ENCODE results near the gene HLA-DMB.
"Not testable (repeated sequence)": the region's sequence is repeated elsewhere in the genome, so short reads cannot be mapped to it uniquely, and the experiment has no call there.

The HLA-DMB gene

DNA sequence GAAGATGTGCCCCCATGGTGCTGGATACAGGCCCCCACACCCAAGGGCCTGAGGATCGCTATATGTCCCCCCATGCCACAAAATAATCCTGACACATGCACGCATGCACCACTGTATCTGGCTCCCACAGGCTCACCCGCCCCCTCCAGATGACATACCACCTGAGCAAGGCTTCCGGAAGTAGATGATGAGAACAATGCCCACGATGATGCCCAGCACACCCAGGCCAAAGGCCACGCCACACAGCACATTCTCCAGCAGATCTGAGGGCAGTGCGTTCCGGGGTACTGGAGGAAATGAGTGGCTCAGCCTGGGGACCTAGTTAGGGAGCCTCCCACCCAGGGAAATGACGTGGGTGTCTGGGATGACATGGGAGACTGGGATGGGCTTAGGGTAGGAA, 8.3 kb upstream of the HLA-DMB start:
- no peak for DNase-seq

DNA sequence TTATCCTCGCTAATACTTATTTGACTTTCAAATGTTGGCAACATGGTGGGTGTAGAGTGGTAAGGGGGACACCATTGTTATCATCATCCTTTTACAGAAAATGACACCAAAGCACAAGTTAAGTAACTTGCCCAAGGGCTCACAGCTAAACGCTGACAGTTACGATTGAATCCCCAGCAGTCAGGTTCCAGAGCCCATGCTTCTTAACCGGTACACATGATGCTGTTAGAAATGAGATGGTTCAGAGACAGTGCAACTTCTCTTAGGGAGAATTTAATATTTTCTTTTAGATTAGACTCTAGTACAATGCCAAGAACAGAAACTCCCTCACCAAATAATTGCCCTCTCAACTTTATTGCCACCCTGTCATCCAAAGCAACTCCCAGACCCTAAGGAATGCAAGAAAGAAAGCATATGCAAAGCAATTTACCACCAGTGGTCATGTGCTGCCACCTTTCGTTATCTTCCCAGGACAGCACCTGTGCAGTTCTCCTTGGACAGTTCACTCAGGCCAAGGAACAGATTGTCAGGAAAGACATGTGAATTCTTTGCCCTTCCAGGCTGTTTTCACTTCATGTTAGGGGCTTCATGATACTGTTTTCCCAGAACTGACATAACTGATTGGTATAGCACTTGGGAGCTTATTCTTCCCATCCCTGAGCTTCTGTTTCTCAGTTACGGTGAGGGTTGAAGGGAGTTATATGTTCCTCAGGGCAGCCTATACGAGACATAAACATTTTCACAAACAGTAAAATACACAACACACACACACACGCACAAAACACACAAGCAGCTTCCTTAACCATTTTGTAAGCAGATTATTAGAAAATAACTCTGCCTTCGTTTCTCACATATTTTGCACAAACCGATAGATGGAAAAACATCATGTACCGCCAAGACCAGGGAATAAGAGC, 7.0 kb upstream of the HLA-DMB start:
- peak; percentile 5 to 33 for DNase-seq

DNA sequence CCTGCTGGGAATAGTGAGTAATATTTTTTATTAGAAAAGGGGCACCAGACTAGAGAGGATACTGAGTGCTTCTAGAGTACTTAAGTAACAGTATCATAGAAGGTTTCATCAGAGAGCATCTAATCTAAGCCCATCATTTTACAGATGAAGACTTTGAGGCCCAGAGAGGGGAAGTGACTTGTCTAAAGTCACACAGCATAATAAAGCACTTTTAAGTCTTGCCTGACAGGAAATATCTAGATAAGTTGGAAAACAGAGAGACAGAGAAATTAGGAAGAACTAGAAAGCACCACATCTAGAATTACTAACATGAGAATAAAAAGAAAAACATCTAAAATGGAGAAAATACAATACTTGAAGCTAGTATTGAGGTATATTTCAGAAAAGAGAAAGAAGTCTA, 6.1 kb upstream of the HLA-DMB start:
- DNase-seq, result no peak

DNA sequence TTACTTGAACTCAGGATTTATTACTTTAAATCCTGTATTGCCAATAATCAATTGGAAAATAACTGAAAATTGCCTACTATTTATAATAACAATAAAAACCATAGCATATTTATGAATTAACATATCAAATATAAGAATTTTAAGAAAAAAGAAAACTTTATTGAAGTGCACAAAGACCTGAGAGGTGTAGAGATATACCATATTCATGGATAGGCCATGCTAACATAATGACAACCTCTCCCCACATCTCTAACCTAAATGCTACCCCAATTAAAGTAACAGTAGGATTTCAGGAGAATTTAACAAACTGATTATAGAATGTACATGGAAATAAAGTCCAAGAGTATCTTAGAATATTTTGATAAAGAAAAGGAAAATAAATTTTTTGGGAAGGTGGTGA, 5.1 kb upstream of the HLA-DMB start:
- no peak for DNase-seq

DNA sequence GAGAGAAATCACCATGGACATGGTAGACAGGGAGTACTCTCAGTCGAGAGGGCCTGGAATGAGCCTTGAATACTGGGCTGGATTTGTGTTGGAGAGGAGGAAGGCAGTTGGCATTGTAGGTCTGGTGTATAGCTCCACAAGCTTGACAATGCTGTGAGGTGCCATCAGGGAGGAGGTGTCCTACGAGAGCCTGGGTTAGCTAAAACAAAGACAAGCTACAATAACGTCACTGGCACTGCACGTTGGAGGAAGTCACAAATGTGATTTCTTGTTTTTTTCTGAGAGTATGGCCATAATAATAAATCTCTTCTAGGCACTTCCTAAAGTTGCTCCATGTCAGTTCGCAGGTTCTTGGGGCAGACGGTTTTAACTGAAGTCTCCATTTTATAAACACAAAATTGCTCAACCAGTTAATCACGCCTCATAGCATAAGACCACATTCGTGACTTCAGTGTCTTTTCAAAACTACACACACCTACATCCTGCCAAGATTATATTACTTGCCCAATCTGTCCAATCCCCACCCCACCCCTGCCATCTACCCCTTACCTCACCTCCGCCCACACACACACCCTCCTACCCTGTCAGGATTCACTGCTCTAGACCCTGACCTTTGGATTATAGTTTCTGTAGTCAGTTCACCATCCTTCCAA, 4.4 kb upstream of the HLA-DMB start:
- no peak for DNase-seq

DNA sequence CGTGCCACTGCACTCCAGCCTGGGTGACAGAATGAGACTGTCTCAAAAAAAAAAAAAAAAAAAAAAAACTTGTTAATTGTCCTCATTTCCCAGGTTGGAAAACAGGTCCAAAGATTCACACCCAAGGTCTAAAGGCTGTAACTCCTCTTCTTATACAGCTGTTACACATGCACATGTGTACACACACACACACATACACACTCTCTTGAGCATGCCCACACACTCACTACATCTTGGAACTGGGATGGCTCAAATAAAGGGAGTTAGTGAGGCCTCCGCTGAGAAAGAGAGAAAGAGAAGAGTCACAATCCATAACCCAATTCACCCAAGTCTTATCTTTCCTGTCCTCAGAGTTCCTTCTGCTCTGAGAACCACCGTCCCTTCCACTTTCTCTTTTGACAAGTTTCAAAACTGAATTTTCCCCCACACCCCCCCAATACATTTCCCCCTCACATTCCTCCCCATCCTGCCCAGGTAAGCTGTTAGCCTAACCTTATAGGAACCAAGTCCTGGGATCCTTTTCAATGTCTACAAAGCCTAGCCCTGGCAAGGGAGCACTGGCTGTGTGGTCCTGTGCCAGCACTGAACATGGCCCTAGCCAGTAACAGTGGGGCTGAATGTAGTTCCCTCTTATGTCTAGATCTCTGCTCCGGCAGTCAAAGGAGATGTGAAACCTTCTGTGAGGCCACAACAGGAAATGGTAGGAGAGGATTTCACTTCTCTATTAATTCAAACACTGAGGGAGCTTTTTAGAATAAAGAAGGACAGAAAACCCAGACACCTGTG, 3.2 kb upstream of the HLA-DMB start:
- DNase-seq, result no peak

DNA sequence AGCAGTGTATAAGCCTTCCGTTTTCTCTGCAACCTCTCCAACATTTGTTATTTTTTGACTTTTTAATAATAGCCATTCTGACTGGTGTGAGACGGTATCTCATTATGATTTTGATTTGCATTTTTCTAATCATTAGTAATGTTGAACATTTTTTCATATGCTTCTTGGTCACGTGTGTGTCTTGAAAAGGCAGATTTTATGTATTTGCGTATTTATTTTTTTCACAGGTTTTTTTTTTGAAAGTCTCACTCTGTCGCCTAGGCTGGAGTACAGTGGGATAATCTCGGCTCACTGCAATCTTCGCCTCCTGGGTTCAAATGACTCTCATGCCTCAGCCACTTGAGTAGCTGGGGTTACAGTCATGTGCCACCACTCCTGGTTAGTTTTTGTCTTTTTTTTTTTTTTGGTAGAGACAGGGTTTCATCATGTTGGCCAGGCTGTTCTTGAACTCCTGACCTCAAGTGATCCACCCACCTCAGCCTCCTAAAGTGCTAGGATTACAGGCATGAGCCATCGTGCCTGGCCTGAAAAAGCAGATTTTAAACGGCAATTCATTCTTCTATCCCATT, 1.8 kb upstream of the HLA-DMB start:
- not testable (repeated sequence) for DNase-seq

DNA sequence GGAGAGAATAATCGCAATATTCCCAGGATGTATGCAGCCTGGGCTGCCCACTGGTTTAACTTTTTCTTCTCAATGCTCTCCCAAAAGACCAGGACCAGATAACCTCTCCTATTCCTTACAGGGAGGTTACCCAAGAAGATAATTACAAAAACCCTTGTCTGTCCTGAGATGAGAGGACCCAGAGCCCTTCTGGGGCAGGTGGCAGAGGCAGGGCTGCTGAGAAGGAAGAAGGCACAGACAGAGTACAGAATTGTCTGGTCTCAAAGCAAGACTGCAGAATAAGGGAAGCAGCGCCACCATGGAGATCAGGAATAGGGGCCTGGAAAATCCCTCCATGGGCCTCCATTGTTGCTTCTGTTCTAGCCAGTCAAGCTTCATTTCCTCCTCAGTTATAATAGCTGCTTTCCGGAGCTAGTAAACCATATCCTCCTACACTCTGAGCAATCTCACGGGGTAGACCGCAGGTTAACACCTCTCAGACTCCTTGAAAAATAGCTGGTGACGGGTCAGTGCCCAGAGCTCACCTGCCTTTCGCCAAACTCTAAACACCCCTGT, 463 bp upstream of the HLA-DMB start:
- DNase-seq, result no peak

DNA sequence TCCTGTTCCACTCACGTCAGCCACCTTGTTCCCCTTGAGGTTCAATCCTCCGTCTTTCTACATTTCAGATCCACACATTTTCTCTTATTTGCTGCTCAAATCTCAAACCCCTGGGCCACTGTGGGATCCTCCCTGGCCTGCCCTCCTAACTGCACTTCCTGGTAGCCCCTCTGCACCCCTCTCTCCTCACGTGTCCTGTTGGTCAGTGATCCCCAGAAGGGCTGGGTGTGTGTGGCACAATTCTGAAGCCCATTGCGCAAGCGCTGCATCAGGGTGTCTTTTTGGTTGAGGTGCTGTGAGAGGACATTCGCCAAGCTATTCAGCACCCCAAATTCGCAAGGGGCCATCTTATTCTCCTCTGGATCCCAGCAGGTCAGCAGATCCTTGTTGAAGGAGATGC, 2.3 kb downstream of the HLA-DMB start:
- DNase-seq, result no peak

DNA sequence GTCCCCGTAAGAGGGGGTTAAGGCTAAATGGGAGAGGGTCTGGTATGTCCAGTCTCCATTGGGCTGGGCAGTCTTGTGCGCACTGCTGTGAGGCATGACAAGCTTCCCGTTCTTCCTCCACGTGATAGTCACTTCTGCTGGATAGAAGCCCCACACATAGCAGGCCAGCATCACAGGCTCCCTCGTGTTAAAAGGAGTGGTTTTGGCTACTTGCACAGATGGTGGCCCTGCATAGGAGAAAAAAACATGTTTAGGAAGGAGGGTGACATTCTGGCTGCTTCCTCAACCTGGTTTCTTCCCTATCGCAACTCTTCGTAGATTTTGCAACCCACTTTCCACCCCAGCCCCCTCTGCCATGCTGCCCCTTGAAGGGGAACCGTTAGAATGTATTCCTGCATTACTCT, 3.6 kb downstream of the HLA-DMB start:
- DNase-seq, result no peak

DNA sequence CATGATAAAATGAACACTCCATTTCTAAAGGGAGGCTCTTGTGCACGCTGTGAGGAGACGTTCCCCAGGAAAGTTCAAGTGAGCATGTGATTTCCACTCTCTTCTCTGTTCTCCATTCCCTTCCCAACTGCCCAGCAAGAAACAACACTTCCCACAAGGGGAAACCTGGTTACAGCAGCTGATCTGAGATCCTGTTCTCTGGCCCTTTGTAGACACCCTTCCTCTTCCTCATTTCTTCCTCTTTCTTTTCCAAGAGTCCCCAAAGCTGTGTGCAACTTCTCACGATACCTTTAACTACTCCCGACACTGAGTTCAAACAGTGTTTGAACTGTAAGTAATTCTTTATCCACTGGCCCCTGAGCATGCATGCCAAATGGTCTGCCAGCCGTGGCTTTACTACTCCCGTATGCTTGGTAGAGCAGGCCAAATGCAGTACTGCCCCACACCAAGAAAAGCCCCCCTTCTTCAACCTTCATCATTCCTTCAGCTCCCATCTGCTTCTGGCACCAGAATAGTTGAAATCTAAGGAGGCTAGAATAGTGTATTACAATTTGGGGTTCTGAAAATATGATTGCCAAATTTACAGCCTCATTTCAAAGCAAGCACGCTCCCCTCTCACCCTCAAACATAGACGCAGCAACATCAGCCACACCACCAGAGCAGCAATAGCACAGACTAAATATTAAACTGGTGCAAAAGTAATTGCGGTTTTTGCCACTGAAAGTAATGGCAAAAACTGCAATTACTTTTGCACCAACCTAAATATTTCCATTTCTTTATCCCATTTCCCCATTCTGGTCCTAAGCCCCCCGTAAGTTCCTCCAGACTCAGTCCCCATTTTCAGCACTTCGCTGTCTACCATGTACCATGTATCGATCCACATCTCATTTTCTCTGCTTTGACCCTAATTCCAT, 4.3 kb downstream of the HLA-DMB start:
- no peak for DNase-seq

DNA sequence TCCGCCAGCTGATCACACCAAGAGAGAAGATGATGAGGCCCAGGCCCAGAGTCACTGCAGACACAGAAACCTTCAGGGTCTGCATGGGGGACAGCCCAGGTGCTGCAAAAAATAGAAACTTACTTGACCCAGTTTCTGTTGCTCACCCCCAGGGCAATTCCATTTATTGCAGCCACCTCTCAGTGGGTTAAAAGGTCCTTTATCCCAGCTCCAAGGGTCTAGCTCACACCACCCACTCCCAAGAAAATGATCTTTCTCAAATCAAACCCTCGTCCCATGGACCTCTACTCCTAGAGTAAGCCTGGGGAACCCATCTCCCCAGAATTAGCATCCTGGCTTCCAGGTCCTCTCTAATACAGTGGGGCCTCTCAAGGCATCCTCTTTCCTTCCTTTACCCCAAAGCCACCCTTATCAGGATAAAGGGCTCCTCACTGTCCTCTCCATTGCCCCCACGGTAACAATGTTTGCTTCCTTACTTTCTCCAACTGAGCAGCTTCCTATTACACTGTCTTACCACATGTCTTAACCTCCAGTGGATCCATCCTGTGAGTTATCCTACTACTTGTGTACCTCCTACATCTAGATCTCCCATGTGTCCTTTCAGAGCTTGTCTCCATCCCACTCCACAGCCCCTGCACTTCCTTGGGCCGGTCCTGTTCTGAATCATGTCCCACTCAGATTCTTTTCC, 5.1 kb downstream of the HLA-DMB start:
- no peak for DNase-seq

DNA sequence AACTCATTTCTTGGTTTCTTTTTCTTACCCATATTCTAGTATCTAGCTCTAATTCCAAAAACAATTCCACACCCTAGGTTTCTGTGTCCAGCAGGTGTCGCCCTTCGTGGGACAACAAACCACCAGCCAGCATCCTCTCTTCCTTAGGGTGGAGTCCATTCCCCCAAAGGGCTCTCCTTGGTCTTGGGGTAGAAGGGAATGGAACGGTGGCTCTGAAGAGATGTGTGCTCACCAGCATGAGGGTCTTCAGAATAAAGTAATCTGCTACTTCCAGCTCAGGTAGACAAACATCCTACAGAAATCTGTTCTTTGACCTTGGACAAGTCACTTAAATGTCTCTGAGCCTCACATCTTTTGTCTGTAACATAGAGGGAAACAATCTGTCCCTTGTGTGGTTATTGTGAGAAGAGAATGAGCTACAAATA, 7.2 kb downstream of the HLA-DMB start:
- peak; percentile 73 for DNase-seq

DNA sequence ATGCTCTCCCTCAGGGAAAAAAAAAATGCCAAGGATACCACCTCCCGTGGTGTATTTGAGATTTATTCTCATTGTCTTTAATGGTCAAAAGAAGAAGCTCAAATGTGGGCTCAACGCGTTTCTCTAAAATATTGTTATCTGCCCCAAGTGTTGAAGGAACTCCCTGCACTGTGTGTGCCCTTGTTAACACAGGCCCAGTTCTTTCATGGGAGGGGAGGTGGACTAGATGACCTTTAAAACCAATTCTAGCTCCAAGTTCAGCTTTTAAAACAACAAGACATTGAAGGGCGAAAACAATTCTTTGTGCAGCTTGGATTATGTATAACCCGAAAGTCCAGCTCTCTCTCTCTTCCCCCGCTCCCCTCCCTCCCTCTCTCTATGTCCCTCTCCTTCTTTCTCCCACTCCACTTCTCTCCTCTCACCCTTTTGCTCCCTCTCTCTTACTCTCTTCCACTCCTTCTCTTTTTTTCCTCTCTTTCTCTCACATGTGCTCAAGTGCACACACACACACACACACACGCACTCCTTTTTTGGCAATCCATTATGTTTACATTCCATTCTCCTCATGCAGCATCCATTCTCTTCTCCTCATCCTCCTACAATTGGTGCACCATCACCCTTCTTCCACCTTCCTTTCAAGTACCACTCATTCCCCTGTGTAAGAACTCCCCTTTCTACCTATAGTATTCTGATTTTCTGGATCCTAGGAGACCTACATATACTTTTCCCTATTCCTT, 8.5 kb downstream of the HLA-DMB start:
- DNase-seq, result no peak

DNA sequence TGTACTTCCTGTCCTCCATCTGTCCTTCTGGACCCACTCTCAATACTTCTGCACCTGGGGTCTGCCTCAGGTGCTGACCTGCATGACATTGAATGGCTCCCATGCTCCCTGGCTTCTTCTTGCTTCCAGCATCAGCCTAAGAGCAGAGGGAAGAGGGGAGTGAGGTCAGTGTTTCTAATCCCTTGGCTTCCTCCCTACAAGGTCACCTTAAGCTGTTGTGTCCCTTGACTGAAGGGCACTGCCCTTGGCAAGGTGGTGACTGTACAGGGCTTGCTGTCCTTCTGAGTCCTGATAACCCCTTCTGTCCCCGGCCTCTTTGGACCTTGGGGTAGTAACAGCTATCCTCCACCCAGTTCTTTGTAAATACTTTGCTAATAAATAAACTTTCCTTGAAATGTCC, 9.6 kb downstream of the HLA-DMB start:
- DNase-seq, result no peak

DNA sequence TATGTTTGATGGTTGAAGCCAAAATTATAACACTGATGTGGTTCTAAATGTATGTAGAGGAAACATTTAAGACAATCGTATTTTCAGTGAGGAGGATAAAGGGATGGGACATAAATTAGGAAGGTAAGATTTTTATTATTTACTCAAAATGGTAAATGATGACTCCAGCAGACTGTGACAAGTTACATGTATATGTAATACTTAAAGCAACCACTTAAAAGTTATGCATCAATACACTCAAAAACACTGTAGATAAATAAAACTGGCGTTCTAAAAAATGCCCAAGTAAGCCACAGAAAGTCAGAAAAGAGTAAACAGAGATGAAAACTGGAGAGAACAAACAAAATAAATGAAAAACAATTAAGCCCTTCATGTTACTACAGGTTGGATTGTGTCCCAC, 18.7 kb downstream of the HLA-DMB start:
- no peak for DNase-seq

DNA sequence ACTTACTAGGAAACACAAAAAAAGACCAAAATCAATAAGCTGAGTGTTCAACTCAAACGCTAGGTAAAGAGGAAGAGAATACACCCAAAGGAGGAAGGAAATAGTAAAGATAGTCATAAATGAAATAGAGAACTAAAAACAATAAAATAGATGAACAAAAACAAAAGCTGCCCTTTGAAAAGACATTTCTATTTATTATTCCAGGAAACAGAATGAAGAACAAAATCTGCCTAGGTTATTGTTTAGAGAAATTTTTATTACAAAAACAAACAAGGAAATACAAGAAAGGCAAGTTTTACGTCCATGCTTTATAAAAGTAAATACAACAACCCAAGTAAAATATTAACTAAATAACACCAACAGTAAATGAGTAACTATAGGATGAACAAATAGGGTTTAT, 20.1 kb downstream of the HLA-DMB start:
- no peak for DNase-seq

DNA sequence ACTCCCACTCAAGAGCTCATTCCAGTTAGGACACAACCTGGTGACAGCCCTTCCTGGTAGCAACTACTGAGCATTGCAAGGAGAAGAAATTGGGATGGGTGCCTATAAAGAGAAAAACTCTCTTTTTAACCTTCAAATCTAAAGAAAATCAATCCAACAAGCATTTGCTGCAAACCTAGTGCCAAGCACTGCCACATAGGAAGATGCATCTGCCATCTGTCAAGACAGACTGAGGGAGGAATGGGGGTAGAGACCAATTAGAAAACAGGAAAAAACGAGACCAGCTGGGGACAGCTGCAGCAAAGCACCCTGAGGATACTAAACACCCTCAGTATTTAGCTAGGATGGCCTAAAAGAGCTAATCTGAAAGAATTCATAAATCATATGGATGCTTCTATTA, 27.9 kb downstream of the HLA-DMB start:
- peak in 1 of 2 experiments; percentile 57 for DNase-seq

DNA sequence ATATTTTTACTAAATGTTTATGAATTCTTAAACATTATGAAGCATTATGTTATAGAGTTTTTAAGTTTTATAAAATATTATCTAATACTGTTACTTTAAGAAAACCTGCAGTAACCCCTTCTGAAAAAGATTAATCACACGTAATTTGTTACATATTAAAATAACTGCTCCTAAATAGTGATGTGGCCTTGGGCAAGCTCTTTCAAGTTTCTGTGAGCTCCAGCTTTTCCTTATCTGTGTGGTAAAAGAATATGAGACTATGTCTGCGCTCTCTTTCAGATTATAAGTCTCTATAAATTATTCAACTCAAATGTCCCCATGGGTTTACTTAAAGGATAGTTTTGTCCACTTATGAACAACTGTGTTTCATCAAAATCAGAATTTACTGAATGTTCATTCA, 31.9 kb downstream of the HLA-DMB start:
- DNase-seq, result no peak

DNA sequence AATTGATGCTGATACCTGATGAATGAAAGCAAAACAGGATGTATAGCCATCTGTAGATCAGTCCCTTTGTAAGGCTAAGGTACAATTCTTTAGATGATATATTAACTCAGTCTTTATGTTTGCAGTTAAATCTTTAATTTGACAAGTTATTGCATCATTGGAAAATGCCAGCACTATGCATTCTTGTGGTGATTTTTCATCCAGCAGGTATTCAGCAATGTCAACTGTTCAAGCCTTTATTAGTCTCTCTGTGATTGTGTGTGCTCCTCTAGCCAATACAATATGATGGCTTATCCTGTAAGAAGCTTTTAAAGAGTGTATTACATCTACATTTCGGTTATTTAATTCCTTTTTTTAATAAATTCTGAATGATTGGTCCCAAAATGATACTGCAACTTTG, 34.3 kb downstream of the HLA-DMB start:
- DNase-seq, result no peak

All from NCI-H446 (cell line).